ENCODE results near the gene NUBP2.

The NUBP2 gene

DNA sequence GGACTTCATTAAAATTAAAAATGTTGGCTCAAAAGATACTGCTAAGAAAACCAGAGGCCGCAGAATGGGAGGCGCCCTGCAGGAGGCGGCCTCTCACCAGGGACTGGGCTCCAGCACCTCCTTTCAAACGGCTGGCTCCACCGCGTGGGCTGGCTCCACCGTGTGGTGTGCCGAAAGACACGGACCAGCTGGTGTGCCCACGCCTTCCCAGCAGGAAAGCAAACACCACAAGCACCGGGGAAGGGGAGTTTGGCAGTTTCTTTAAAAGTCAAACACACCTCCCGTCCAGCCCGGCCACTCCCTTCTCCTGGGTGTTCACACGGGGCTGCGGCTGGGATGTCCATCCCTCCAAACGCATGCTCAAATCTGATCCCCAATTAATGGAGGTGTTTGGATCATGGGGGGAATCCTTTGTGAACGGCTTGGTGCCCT is 30.0 kb downstream of the NUBP2 start (continued):
- TF ChIP-seq, protein P1, sequence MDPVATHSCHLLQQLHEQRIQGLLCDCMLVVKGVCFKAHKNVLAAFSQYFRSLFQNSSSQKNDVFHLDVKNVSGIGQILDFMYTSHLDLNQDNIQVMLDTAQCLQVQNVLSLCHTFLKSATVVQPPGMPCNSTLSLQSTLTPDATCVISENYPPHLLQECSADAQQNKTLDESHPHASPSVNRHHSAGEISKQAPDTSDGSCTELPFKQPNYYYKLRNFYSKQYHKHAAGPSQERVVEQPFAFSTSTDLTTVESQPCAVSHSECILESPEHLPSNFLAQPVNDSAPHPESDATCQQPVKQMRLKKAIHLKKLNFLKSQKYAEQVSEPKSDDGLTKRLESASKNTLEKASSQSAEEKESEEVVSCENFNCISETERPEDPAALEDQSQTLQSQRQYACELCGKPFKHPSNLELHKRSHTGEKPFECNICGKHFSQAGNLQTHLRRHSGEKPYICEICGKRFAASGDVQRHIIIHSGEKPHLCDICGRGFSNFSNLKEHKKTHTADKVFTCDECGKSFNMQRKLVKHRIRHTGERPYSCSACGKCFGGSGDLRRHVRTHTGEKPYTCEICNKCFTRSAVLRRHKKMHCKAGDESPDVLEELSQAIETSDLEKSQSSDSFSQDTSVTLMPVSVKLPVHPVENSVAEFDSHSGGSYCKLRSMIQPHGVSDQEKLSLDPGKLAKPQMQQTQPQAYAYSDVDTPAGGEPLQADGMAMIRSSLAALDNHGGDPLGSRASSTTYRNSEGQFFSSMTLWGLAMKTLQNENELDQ (tag by site-specific recombination; IDR thresholded peaks at IDR 0.05; ENCODE audit: low read depth), result no peak
- TF ChIP-seq ZNF174 (tag by site-specific recombination; IDR thresholded peaks at IDR 0.05) (no peak), ZNF623 (tag by site-specific recombination; IDR thresholded peaks at IDR 0.05) (no peak), SCRT1 (tag by site-specific recombination; IDR thresholded peaks at IDR 0.05; ENCODE audit: borderline replicate concordance) (no peak)

GRCh38 chr16:1815461-1815860 is 32.7 kb downstream of the NUBP2 start:
- TF ChIP-seq ZNF121 (tag by site-specific recombination; IDR thresholded peaks at IDR 0.05) (no peak), PRDM10 (tag by site-specific recombination; IDR thresholded peaks at IDR 0.05) (peak; percentile 52)
- POLR2A ChIA-PET, result no interaction called here
- CTCF ChIA-PET, result interaction anchor here (0.7 kb wide), 1 partner anchor 16 kb away, joined by 3 read pairs; no protein-coding TSS in a partner anchor

GRCh38 chr16:1816396-1817275 is 33.9 kb downstream of the NUBP2 start:
- Histone ChIP-seq H3K4me1 (ENCODE audit: control insufficient read depth, insufficient read depth, low read length) (no peaks in the 10 kb centered on the region), H3K9me3 (ENCODE audit: control insufficient read depth, insufficient read depth, low read depth, low read length) (no peaks in the 10 kb centered on the region), H3K36me3 (ENCODE audit: control insufficient read depth in 2 of 2, insufficient read depth in 1 of 2, low read length in 2 of 2) (peaks cover 0 to 65% of the 10 kb centered on the region in 2 experiments; a peak in 2 of 3 replicates), H3K4me3 (ENCODE audit: low read depth, low read length) (no peak overlapping the region), H3K27ac (ENCODE audit: extremely low read depth, low read depth, low read length) (no peak overlapping the region)
- ChIA-PET POLR2A (interaction anchor here (0.7 to 0.8 kb wide), 2 partner anchors 34 to 1174 kb away, joined by 3 read pairs; partner anchors contain the start of genes NUBP2 and SPSB3), CTCF (interaction anchor here (0.5 kb wide), 1 partner anchor 1040 kb away, joined by 5 read pairs; no protein-coding TSS in a partner anchor)
- TF ChIP-seq ZIC2 (tag by site-specific recombination; IDR thresholded peaks at IDR 0.05), result no peak
- TF ChIP-seq ZFP37 (tag by site-specific recombination; IDR thresholded peaks at IDR 0.05), result no peak
- TF ChIP-seq PBX3 (CRISPR knock-in tag; IDR thresholded peaks at IDR 0.05), result no peak
- TF ChIP-seq ZNF132 (tag by site-specific recombination; IDR thresholded peaks at IDR 0.05; ENCODE audit: borderline replicate concordance), result no peak
- TF ChIP-seq BCL11A (tag by site-specific recombination; IDR thresholded peaks at IDR 0.05; ENCODE audit: low read depth), result no peak
- no peak for TF ChIP-seq KLF10 (tag by site-specific recombination; IDR thresholded peaks at IDR 0.05)
- no peak for TF ChIP-seq ZNF610 (tag by site-specific recombination; IDR thresholded peaks at IDR 0.05; ENCODE audit: borderline replicate concordance)

More at GRCh38 chr16:1815461-1815860, 32.7 kb downstream of the NUBP2 start:
- Histone ChIP-seq H3K36me3 (ENCODE audit: control insufficient read depth in 2 of 2, insufficient read depth in 1 of 2, low read length in 2 of 2) (peaks cover 0 to 61% of the 10 kb centered on the region in 2 experiments; a peak in 2 of 3 replicates), H3K4me1 (ENCODE audit: control insufficient read depth, insufficient read depth, low read length) (no peaks in the 10 kb centered on the region), H3K9me3 (ENCODE audit: control insufficient read depth, insufficient read depth, low read depth, low read length) (no peaks in the 10 kb centered on the region), H3K4me3 (ENCODE audit: low read depth, low read length) (no peak overlapping the region), H3K27ac (ENCODE audit: extremely low read depth, low read depth, low read length) (no peak overlapping the region)

Data from HEK293 (cell line).